ENCODE measurements around the gene CCDC33. TPM values are rescaled to one million over a fixed set of nuclear protein-coding genes. Genes with fewer than 3 reads are reported as not detected.

Gene CCDC33
- total and polyA plus RNA-seq, 2 donors (not counting 3 experiments of a cell fraction or from before 2014, with no cell fraction given), result not detected

DNA sequence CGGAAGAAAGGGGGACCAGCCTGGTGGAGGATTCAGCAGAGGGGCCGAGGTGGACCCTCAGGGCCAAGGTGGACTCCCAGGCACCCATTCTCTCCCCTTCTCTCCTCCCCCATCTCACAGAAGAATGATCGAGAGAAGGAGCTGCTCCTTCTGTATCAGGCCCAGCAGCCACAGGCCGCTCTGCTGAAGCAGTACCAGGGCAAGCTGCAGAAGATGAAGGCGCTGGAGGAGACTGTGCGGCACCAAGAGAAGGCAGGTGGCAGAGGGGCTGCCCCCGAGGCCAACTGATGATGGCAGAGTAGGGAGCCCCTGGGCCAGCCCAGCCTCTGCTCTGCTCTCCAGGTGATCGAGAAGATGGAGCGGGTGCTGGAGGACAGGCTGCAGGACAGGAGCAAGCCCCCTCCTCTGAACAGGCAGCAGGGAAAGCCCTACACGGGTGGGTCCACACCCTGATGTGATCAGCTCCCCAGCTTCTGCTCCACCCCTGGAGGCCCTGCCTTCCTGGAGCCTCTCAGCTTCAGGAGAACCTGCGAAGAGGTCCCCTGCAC, 94.8 kb downstream of the CCDC33 start:
- Histone ChIP-seq H2AFZ (ENCODE audit: low read depth, low read length) (no peak overlapping the region), H3K9me3 (replicated peaks; ENCODE audit: control insufficient read depth, insufficient read depth, low read length) (no peaks in the 10 kb centered on the region), H3K79me2 (ENCODE audit: control insufficient read depth, insufficient read depth, low read length) (no peaks in the 10 kb centered on the region), H3K36me3 (ENCODE audit: control insufficient read depth in 2 of 2, extremely low read depth in 1 of 2, insufficient read depth in 2 of 2, low read length in 2 of 2) (no peaks in the 10 kb centered on the region), H3K9me1 (replicated peaks; ENCODE audit: control insufficient read depth, extremely low read depth, insufficient read depth, low read length) (no peaks in the 10 kb centered on the region), H3K4me1 (ENCODE audit: control insufficient read depth, extremely low read depth, insufficient read depth, low read length) (no peaks in the 10 kb centered on the region), H4K20me1 (replicated peaks; ENCODE audit: control insufficient read depth, extremely low read depth, insufficient read depth, low read length) (no peaks in the 10 kb centered on the region), H3K9ac (replicated peaks; ENCODE audit: extremely low read depth, insufficient read depth, low read length) (no peak overlapping the region), H3K4me3 (replicated peaks in 1 of 3; ENCODE audit: insufficient read depth in 1 of 3, low read depth in 1 of 3, low read length in 3 of 3) (no peak overlapping the region), H3K27ac (ENCODE audit: insufficient read depth, low read depth, low read length) (no peak overlapping the region), H3K4me2 (ENCODE audit: insufficient read depth, low read length) (no peak overlapping the region), H3K27me3 (ENCODE audit: control insufficient read depth in 2 of 2, insufficient read depth in 2 of 2, low read length in 2 of 2) (peaks cover 0 to 1% of the 10 kb centered on the region in 2 experiments)
- FAIRE-seq, result no peak
- no TSS peak for BruUV-seq (replicated peaks)
- dilution Hi-C loops (cut with MboI; ENCODE audit: extremely low pct_ligation_motif_present, low sequenced_read_pairs), result no loop called here
- intact Hi-C loops (cut with micrococcal nuclease), result no loop called here
- TF ChIP-seq FOS (IDR thresholded peaks at IDR 0.05; ENCODE audit: borderline replicate concordance, insufficient read depth, low read length), result no peak
- no peak for TF ChIP-seq EZH2 (IDR thresholded peaks at IDR 0.05; ENCODE audit: borderline replicate concordance, low read depth, low read length, severe bottlenecking)
- no peak for TF ChIP-seq MYC (IDR thresholded peaks at IDR 0.05; ENCODE audit: low read depth, low read length)
- TF ChIP-seq, protein P1, sequence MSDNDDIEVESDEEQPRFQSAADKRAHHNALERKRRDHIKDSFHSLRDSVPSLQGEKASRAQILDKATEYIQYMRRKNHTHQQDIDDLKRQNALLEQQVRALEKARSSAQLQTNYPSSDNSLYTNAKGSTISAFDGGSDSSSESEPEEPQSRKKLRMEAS (IDR thresholded peaks at IDR 0.05; ENCODE audit: insufficient read depth, insufficient read length), result no peak
- no peak for TF ChIP-seq POLR2A (IDR thresholded peaks at IDR 0.05; ENCODE audit: low read depth, low read length)
- no peak for TF ChIP-seq JUN (IDR thresholded peaks at IDR 0.05; ENCODE audit: borderline replicate concordance, insufficient read depth, insufficient read length, low read depth)
- TF ChIP-seq POLR2AphosphoS5 (IDR thresholded peaks at IDR 0.05; ENCODE audit: insufficient read depth, low read depth, low read length), result no peak
- TF ChIP-seq GATA2 (IDR thresholded peaks at IDR 0.05; ENCODE audit: insufficient read depth, insufficient read length, low read depth, low read length), result no peak
- TF ChIP-seq, protein P2, sequence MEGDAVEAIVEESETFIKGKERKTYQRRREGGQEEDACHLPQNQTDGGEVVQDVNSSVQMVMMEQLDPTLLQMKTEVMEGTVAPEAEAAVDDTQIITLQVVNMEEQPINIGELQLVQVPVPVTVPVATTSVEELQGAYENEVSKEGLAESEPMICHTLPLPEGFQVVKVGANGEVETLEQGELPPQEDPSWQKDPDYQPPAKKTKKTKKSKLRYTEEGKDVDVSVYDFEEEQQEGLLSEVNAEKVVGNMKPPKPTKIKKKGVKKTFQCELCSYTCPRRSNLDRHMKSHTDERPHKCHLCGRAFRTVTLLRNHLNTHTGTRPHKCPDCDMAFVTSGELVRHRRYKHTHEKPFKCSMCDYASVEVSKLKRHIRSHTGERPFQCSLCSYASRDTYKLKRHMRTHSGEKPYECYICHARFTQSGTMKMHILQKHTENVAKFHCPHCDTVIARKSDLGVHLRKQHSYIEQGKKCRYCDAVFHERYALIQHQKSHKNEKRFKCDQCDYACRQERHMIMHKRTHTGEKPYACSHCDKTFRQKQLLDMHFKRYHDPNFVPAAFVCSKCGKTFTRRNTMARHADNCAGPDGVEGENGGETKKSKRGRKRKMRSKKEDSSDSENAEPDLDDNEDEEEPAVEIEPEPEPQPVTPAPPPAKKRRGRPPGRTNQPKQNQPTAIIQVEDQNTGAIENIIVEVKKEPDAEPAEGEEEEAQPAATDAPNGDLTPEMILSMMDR (IDR thresholded peaks at IDR 0.05; ENCODE audit: extremely low read depth in 1 of 2, insufficient read depth in 1 of 2, low read depth in 1 of 2, low read length in 2 of 2), result no peak
- DNase-seq (ENCODE audit: low read depth, low spot score), result no peak
- ChIA-PET POLR2A (no interaction called here), CTCF (interaction anchor here (1.5 to 3.4 kb wide), 5 partner anchors 8 to 283 kb away, joined by 4 to 13 read pairs (median 7); no protein-coding TSS in a partner anchor)

Data from endothelial cell of umbilical vein (primary cell).